ENCODE data around the gene CAPG.
"Not testable (repeated sequence)": the region's sequence is repeated elsewhere in the genome, so short reads cannot be mapped to it uniquely, and the experiment has no call there.

CAPG gene

GRCh38 chr2:85377083-85377482, 33.1 kb downstream of the CAPG start:
- DNase-seq (ENCODE audit: low read depth): no peak
- no peak overlapping the region for H3K4me3 ChIP-seq (ENCODE audit: low read depth, low read length)

- no peak for DNase-seq (ENCODE audit: low read depth)
- no peak overlapping the region for H3K4me3 ChIP-seq (ENCODE audit: low read depth, low read length)
Measured at GRCh38 chr2:85376291-85377065, 33.7 kb downstream of the CAPG start.

GRCh38 chr2:85371045-85371444, 39.1 kb downstream of the CAPG start:
- no peak overlapping the region for H3K4me3 ChIP-seq (ENCODE audit: low read depth, low read length)
- DNase-seq (ENCODE audit: low read depth): no peak

- no peak for DNase-seq (ENCODE audit: low read depth)
- no peak overlapping the region for H3K4me3 ChIP-seq (ENCODE audit: low read depth, low read length)
Measured at GRCh38 chr2:85369500-85369899, 40.7 kb downstream of the CAPG start.

GRCh38 chr2:85368921-85369320, 41.2 kb downstream of the CAPG start:
- DNase-seq (ENCODE audit: low read depth): peak; percentile 9
- H3K4me3 ChIP-seq (ENCODE audit: low read depth, low read length): no peak overlapping the region

GRCh38 chr2:85367180-85367579, 43.0 kb downstream of the CAPG start:
- H3K4me3 ChIP-seq (ENCODE audit: low read depth, low read length): no peak overlapping the region
- DNase-seq (ENCODE audit: low read depth): no peak

- not testable (repeated sequence) for H3K4me3 ChIP-seq (ENCODE audit: low read depth, low read length); DNase-seq (ENCODE audit: low read depth)
Measured at GRCh38 chr2:85362653-85363387, 47.3 kb downstream of the CAPG start.

- no peak overlapping the region for H3K4me3 ChIP-seq (ENCODE audit: low read depth, low read length)
- no peak for DNase-seq (ENCODE audit: low read depth)
Measured at GRCh38 chr2:85357736-85358135, 52.4 kb downstream of the CAPG start.

- H3K4me3 ChIP-seq (ENCODE audit: low read depth, low read length): no peak overlapping the region
- no peak for DNase-seq (ENCODE audit: low read depth)
Measured at GRCh38 chr2:85356186-85356585, 54.0 kb downstream of the CAPG start.

- H3K4me3 ChIP-seq (ENCODE audit: low read depth, low read length): peak overlapping the region; percentile 74
- DNase-seq (ENCODE audit: low read depth): no peak
Measured at GRCh38 chr2:85355521-85355920, 54.6 kb downstream of the CAPG start.

- no peak for DNase-seq (ENCODE audit: low read depth)
Measured at GRCh38 chr2:85355073-85355410, 55.1 kb downstream of the CAPG start.

GRCh38 chr2:85354286-85355072, 55.7 kb downstream of the CAPG start, which contains the start of the genes ELMOD3 and RETSAT:
Gene ELMOD3, plus strand, starts transcription at chr2:85354769. Its CDS starts 2,430 bp downstream, at chr2:85357199.
Gene RETSAT, minus strand, starts transcription at chr2:85354528. Its CDS starts 21 bp downstream, at chr2:85354507.
- H3K4me3 ChIP-seq (ENCODE audit: low read depth, low read length): peak within 1 kb of the TSS; percentile 74
- DNase-seq (ENCODE audit: low read depth): peak; percentile 99

More at GRCh38 chr2:85355073-85355410, 55.1 kb downstream of the CAPG start:
- peak overlapping the region; percentile 74 for H3K4me3 ChIP-seq (ENCODE audit: low read depth, low read length)

- DNase-seq (ENCODE audit: low read depth): no peak
- peak overlapping the region; percentile 74 for H3K4me3 ChIP-seq (ENCODE audit: low read depth, low read length)
Measured at GRCh38 chr2:85353876-85354285, 56.3 kb downstream of the CAPG start.

- H3K4me3 ChIP-seq (ENCODE audit: low read depth, low read length): no peak overlapping the region
Measured at GRCh38 chr2:85347599-85347998, 62.6 kb downstream of the CAPG start.

More at GRCh38 chr2:85347599-85347998, 62.6 kb downstream of the CAPG start:
- DNase-seq (ENCODE audit: low read depth): no peak
